OCI-LY7 (cell line): ENCODE results near the gene BPIFB6. TPM values are rescaled to one million over a fixed set of nuclear protein-coding genes. Genes with fewer than 3 reads are reported as not detected.

Experiments
- BruUV-seq: library from RNA; stranded (reverse); fragments of 400-500 nt; replicated peaks from 2 replicates; lab custom pipeline; 2021; lab: Mats Ljungman, UMichigan
- CTCF ChIA-PET: fragments of 300-600 bp; sonication (Branson Sonifier 250); formaldehyde crosslinking; loops from one replicate; lab custom pipeline; 2022; ENCODE audit warnings: antibody characterized with exemption; ENCODE audit not compliant: unreplicated experiment; lab: Charles Lee
- POLR2A ChIA-PET: fragments of 300-600 bp; sonication (Branson Sonifier 250); formaldehyde crosslinking; loops from one replicate; lab custom pipeline; 2022; ENCODE audit warnings: antibody characterized with exemption; lab: Charles Lee
- DNase-seq: peaks from one replicate; pipeline ENCODE4 v3.0.0-alpha.2; 2015; ENCODE audit warnings: low spot score
- H2AFZ ChIP-seq: fragments of 200-600 bp; sonication (generic), shearing (Covaris generic); 2 replicates; pipeline ENCODE4 v1.6.1; 2014; ENCODE audit warnings: mild to moderate bottlenecking, antibody characterized with exemption, low read length, moderate library complexity
- H3K27ac ChIP-seq: fragments of 200-600 bp; sonication (generic); 2 replicates; pipeline ENCODE4 v1.5.1; 2014; ENCODE audit warnings: mixed run types, low read depth, mild to moderate bottlenecking, moderate library complexity, low read length, inconsistent platforms; ENCODE audit not compliant: poor library complexity, severe bottlenecking
- H3K36me3 ChIP-seq: fragments of 200-600 bp; sonication (generic); 2 replicates; pipeline ENCODE4 v1.6.1; 2014; ENCODE audit warnings: mild to moderate bottlenecking, antibody characterized with exemption, low read length, moderate library complexity, mixed read lengths; ENCODE audit not compliant: insufficient read depth
- H3K4me1 ChIP-seq: fragments of 200-600 bp; sonication (generic); 2 replicates; pipeline ENCODE4 v1.5.1; 2014; ENCODE audit warnings: mild to moderate bottlenecking, low read length; ENCODE audit not compliant: insufficient read depth, poor library complexity, severe bottlenecking
- H3K4me2 ChIP-seq: fragments of 200-600 bp; sonication (generic); 2 replicates; pipeline ENCODE4 v1.6.1; 2014; ENCODE audit warnings: mild to moderate bottlenecking, low read length
- H3K4me3 ChIP-seq: fragments of 200-600 bp; sonication (generic); 2 replicates; pipeline ENCODE4 v1.5.1; 2014; ENCODE audit warnings: mild to moderate bottlenecking, low read depth, low read length; ENCODE audit not compliant: poor library complexity, severe bottlenecking
- H3K79me2 ChIP-seq: fragments of 200-600 bp; sonication (generic); 2 replicates; pipeline ENCODE4 v1.6.1; 2016; ENCODE audit warnings: low read depth, mild to moderate bottlenecking, low read length, moderate library complexity, mixed read lengths; ENCODE audit not compliant: insufficient read depth
- H3K9me2 ChIP-seq: fragments of 200-600 bp; sonication (generic); 2 replicates; pipeline ENCODE4 v1.6.1; 2016; ENCODE audit warnings: mild to moderate bottlenecking, low read length, mixed read lengths; ENCODE audit not compliant: insufficient read depth
- H3K9me3 ChIP-seq: fragments of 200-600 bp; sonication (generic); 2 replicates; pipeline ENCODE4 v1.6.1; 2014; ENCODE audit warnings: mild to moderate bottlenecking, mixed run types, low read length, mixed read lengths
- H4K20me1 ChIP-seq: fragments of 200-600 bp; sonication (generic); 2 replicates; pipeline ENCODE4 v1.6.1; 2014; ENCODE audit warnings: mild to moderate bottlenecking, antibody characterized with exemption, low read length, moderate library complexity, mixed read lengths; ENCODE audit not compliant: insufficient read depth
- CTCF ChIP-seq: fragments of 200-600 bp; sonication (generic); conservative IDR thresholded peaks from 2 replicates; pipeline ENCODE4 v1.5.1; 2014; ENCODE audit warnings: mild to moderate bottlenecking, antibody characterized with exemption, low read length, moderate library complexity, mixed read lengths
- EZH2phosphoT487 ChIP-seq: fragments of 200-600 bp; sonication (generic); IDR thresholded peaks from 2 replicates; pipeline ENCODE4 v1.6.1; 2018; ENCODE audit warnings: low read depth, borderline replicate concordance, mild to moderate bottlenecking, mixed run types, antibody characterized with exemption, low read length, moderate library complexity, mixed read lengths
- intact Hi-C: fragments of 100-400 bp; cut with micrococcal nuclease; formaldehyde crosslinking; loops from one replicate; pipeline ENCODE4 v1.10.0; 2022; ENCODE audit not compliant: unreplicated experiment
- total RNA-seq, 2 experiments: library from RNA; depleted of rRNA in 1 of 2; stranded (reverse); fragments of >200 nt in 1 of 2; shearing (Covaris generic) in 1 of 2; gene quantifications; 2 replicates each; pipeline ENCODE4 v1.2.3, GENCODE V29; 2014 to 2022

The BPIFB6 gene
- total RNA-seq, 2 experiments from 2014 or later = not detected

GRCh38 chr20:33000802-33001466 is 30.5 kb upstream of the BPIFB6 start:
- no peak overlapping the region for H3K4me2 ChIP-seq
- DNase-seq = no peak
- H3K4me1 ChIP-seq = no peaks in the 10 kb centered on the region
- H3K9me2 ChIP-seq = no peaks in the 10 kb centered on the region
- no peak overlapping the region for H3K4me3 ChIP-seq
- no peak overlapping the region for H2AFZ ChIP-seq
- no peaks in the 10 kb centered on the region for H3K79me2 ChIP-seq
- intact Hi-C loops = no loop called here
- no peaks in the 10 kb centered on the region for H3K36me3 ChIP-seq
- ChIA-PET CTCF (no interaction called here), POLR2A (no interaction called here)
- H4K20me1 ChIP-seq = no peaks in the 10 kb centered on the region
- TF ChIP-seq CTCF (no peak), EZH2phosphoT487 (no peak)
- H3K27ac ChIP-seq = no peak overlapping the region
- H3K9me3 ChIP-seq = peaks cover 8% of the 10 kb centered on the region; the same call in 1 of the 2 replicates
- BruUV-seq = no TSS peak

GRCh38 chr20:33002087-33002808 is 29.2 kb upstream of the BPIFB6 start:
- peaks cover 8% of the 10 kb centered on the region; the same call in 1 of the 2 replicates for H3K9me3 ChIP-seq
- intact Hi-C loops = no loop called here
- no peak for TF ChIP-seq EZH2phosphoT487
- H3K4me3 ChIP-seq = no peak overlapping the region
- no peaks in the 10 kb centered on the region for H3K36me3 ChIP-seq
- no peak overlapping the region for H2AFZ ChIP-seq
- H3K4me1 ChIP-seq = no peaks in the 10 kb centered on the region
- POLR2A ChIA-PET = no interaction called here
- CTCF ChIA-PET = no interaction called here
- DNase-seq = no peak
- no TSS peak for BruUV-seq
- no peak overlapping the region for H3K4me2 ChIP-seq
- H4K20me1 ChIP-seq = no peaks in the 10 kb centered on the region
- H3K79me2 ChIP-seq = no peaks in the 10 kb centered on the region
- H3K27ac ChIP-seq = no peak overlapping the region
- no peaks in the 10 kb centered on the region for H3K9me2 ChIP-seq

- intact Hi-C loops = no loop called here
- ChIA-PET CTCF (no interaction called here), POLR2A (no interaction called here)
- no peaks in the 10 kb centered on the region for H4K20me1 ChIP-seq
- no peaks in the 10 kb centered on the region for H3K36me3 ChIP-seq
- H3K4me1 ChIP-seq = no peaks in the 10 kb centered on the region
- H3K27ac ChIP-seq = no peak within 1 kb of the TSS
- H3K9me2 ChIP-seq = no peaks in the 10 kb centered on the region
- H3K4me2 ChIP-seq = no peak within 1 kb of the TSS
- no peak for DNase-seq
- TF ChIP-seq CTCF (no peak), EZH2phosphoT487 (no peak)
- no peaks in the 10 kb centered on the region for H3K79me2 ChIP-seq
- no peak within 1 kb of the TSS for H2AFZ ChIP-seq
- H3K4me3 ChIP-seq = no peak within 1 kb of the TSS
- peaks cover 8% of the 10 kb centered on the region; the same call in 1 of the 2 replicates for H3K9me3 ChIP-seq
- no TSS peak for BruUV-seq
Measured at GRCh38 chr20:33004141-33004751, 27.2 kb upstream of the BPIFB6 start, which contains the start of gene SUN5. Gene SUN5 (minus strand): TSS chr20:33004433. CDS start chr20:33004340, 93 bp downstream.
